Kidney (tissue), 14 donors: ENCODE data around the gene FFAR1. TPM values are rescaled to one million over a fixed set of nuclear protein-coding genes. Genes with fewer than 3 reads are reported as not detected.

ENCODE experiments used
- DNase-seq, 5 donors: peaks; one replicate each; pipeline ENCODE4 v3.0.0-alpha.2; 2013 to 2020
- FAIRE-seq: peaks from 2 replicates; lab custom pipeline; 2012; peaks lifted over from hg19 to GRCh38; lab: Jason Lieb, UNC
- H3K27ac ChIP-seq, 2 donors: one replicate each; pipeline ENCODE4 v1.7.0; 2013; ENCODE audit warnings: low read depth in 2 of 2, low read length in 2 of 2, inconsistent platforms in 1 of 2
- H3K27me3 ChIP-seq: one replicate; pipeline ENCODE4 v1.7.1; 2013; ENCODE audit warnings: low read length, inconsistent platforms; ENCODE audit not compliant: control insufficient read depth, insufficient read depth
- H3K36me3 ChIP-seq, 3 donors: one replicate each; pipeline versions ENCODE4 v1.7.0 to v1.7.1; 2013; ENCODE audit warnings: low read length in 3 of 3, control low read depth in 1 of 3, inconsistent platforms in 1 of 3; ENCODE audit not compliant: insufficient read depth in 3 of 3, control insufficient read depth in 2 of 3
- H3K4me1 ChIP-seq, 3 donors: one replicate each; pipeline versions ENCODE4 v1.7.0 to v1.7.1; 2013; ENCODE audit warnings: low read length in 3 of 3, inconsistent platforms in 1 of 3, low read depth in 1 of 3; ENCODE audit not compliant: control insufficient read depth in 2 of 3, insufficient read depth in 2 of 3
- H3K4me3 ChIP-seq, 3 donors: one replicate each; pipeline versions ENCODE4 v1.7.0 to v1.8.1; 2013; ENCODE audit warnings: low read length in 3 of 3, control low read depth in 1 of 3, inconsistent platforms in 1 of 3
- H3K9ac ChIP-seq, 3 donors: one replicate each; pipeline versions ENCODE4 v1.7.0 to v1.7.1; 2013; ENCODE audit warnings: low read length in 3 of 3, control low read depth in 1 of 3, inconsistent platforms in 1 of 3
- H3K9me3 ChIP-seq, 3 donors: one replicate each; pipeline versions ENCODE4 v1.7.0 to v1.7.1; 2013; ENCODE audit warnings: low read length in 3 of 3, control low read depth in 1 of 3, inconsistent platforms in 1 of 3; ENCODE audit not compliant: control insufficient read depth in 2 of 3, insufficient read depth in 1 of 3
- CTCF ChIP-seq: IDR thresholded peaks from 3 replicates; pipeline ENCODE4 v1.5.1; 2012; ENCODE audit warnings: mild to moderate bottlenecking, moderate library complexity, borderline replicate concordance; ENCODE audit not compliant: insufficient read depth; ENCODE audit errors: extremely low read depth
- intact Hi-C: fragments of 100-400 bp; cut with DNase I; formaldehyde crosslinking; loops from one replicate; pipeline ENCODE4 v1.11.1; 2022
- polyA plus RNA-seq: library from polyadenylated mRNA; stranded (reverse); fragments of 350-450 nt; fragmentation: Illumina TruSeq; extraction: RNeasy Lipid Tissue Mini Kit (QIAGEN cat#74804); gene quantifications from one replicate; pipeline ENCODE4 v1.2.3, GENCODE V29; 2014; ENCODE audit warnings: low read depth, low replicate concordance; ENCODE audit not compliant: insufficient read depth
- total RNA-seq: library from RNA; stranded (reverse); fragmentation: NEBNext Ultra II Directional; extraction: Animal tissue kit (Norgen Biotek cat#: 25700); gene quantifications from one replicate; pipeline ENCODE4 v1.2.1, GENCODE V29; 2021
- donor health status: control.
- donor health status: control.
- donor health status: control.
- donor health status: control.
- donor health status: control.
- donor health status: DM: yes; HTN: yes; CAD: no.
- donor health status: Normal renal cell carcinoma (clear cell type).

The FFAR1 gene
- total and polyA plus RNA-seq, 2 donors from 2014 or later: not detected

GRCh38 chr19:35381318-35381717, 33.6 kb downstream of the FFAR1 start:
- H3K4me3 ChIP-seq: no peak overlapping the region

GRCh38 chr19:35381926-35382325, 34.2 kb downstream of the FFAR1 start:
- no peaks in the 10 kb centered on the region for H3K9me3 ChIP-seq
- no peaks in the 10 kb centered on the region for H3K36me3 ChIP-seq
- no peaks in the 10 kb centered on the region for H3K4me1 ChIP-seq
- intact Hi-C loops: no loop called here
- no peak for FAIRE-seq
- H3K4me3 ChIP-seq: no peak overlapping the region
- TF ChIP-seq CTCF: no peak
- no peak overlapping the region for H3K27ac ChIP-seq
- DNase-seq: no peak
- no peaks in the 10 kb centered on the region for H3K27me3 ChIP-seq
- no peak overlapping the region for H3K9ac ChIP-seq

More at GRCh38 chr19:35381318-35381717, 33.6 kb downstream of the FFAR1 start:
- no peak overlapping the region for H3K9ac ChIP-seq
- no peaks in the 10 kb centered on the region for H3K36me3 ChIP-seq
- intact Hi-C loops: no loop called here
- H3K27me3 ChIP-seq: no peaks in the 10 kb centered on the region
- no peak for FAIRE-seq
- H3K4me1 ChIP-seq: no peaks in the 10 kb centered on the region
- H3K27ac ChIP-seq: no peak overlapping the region
- DNase-seq: no peak
- H3K9me3 ChIP-seq: no peaks in the 10 kb centered on the region
- TF ChIP-seq CTCF: no peak

GRCh38 chr19:35383536-35383935, 35.8 kb downstream of the FFAR1 start:
- DNase-seq: no peak
- no peaks in the 10 kb centered on the region for H3K9me3 ChIP-seq
- no peak overlapping the region for H3K4me3 ChIP-seq
- no peak overlapping the region for H3K27ac ChIP-seq
- H3K4me1 ChIP-seq: no peaks in the 10 kb centered on the region
- no peaks in the 10 kb centered on the region for H3K36me3 ChIP-seq
- FAIRE-seq: no peak
- TF ChIP-seq CTCF: no peak
- intact Hi-C loops: no loop called here
- H3K27me3 ChIP-seq: no peaks in the 10 kb centered on the region
- H3K9ac ChIP-seq: no peak overlapping the region
